ENCODE data around the gene TPR. TPM values are rescaled to one million over a fixed set of nuclear protein-coding genes. Genes with fewer than 3 reads are reported as not detected.

The TPR gene
- total RNA-seq, 1 donor from 2014 or later, result 101 TPM

- no peak for DNase-seq
Observed at GRCh38 chr1:186286615-186287315, 88.3 kb downstream of the TPR start.

GRCh38 chr1:186283374-186283773 lies 91.7 kb downstream of the TPR start:
- no peak for DNase-seq

- DNase-seq, result no peak
Observed at GRCh38 chr1:186282466-186282865, 92.6 kb downstream of the TPR start.

- DNase-seq, result no peak
Observed at GRCh38 chr1:186275822-186276221, 99.2 kb downstream of the TPR start.

- DNase-seq, result no peak
Observed at GRCh38 chr1:186272486-186272885, 102.6 kb downstream of the TPR start.

GRCh38 chr1:186271032-186271431 lies 104.0 kb downstream of the TPR start:
- DNase-seq, result no peak

Other genes with a start within 250 kb of the TPR start
- 0.10 TPM for gene PRG4, start 79.0 kb downstream of the TPR start, total RNA-seq
- gene ODR4, start 585 bp upstream of the TPR start, total RNA-seq, result 27.5 TPM
- not detected for gene PDC, start 85.9 kb upstream of the TPR start, total RNA-seq

All from tongue (tissue), 2 donors.